ENCODE measurements around the gene ATP1A3.

DNA sequence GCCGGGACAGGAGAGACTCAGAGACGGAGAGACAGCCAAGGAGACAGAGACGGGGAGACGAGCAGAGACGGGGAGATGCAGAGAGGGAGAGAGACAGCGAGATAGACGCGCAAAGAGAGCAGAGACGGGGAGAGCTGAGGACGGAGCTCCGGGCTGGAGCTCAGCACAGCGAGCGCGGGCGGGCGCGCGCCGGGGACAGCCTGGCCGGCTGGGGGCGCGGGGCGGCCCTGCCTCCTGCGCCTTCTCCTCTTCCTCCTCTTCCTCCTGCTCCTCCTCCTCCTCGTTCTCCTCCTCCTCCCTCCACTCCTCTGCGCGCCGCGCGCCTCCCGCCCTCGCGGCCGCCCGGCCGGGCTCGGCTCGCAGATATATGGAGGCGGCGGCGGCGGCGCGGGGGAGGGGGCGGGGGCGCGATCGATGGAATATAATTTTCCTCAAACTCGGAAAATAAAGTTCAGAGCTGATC is 65.8 kb downstream of the ATP1A3 start, which contains the start of gene ERFL:
- no peak for TF ChIP-seq EZH2phosphoT487 (IDR thresholded peaks at IDR 0.05; ENCODE audit: borderline replicate concordance, low read length)
- TF ChIP-seq CTCF (conservative IDR thresholded peaks at IDR 0.05; ENCODE audit: low read depth, low read length): no peak
- no peak for TF ChIP-seq EZH2 (IDR thresholded peaks at IDR 0.05; ENCODE audit: low read length, unreplicated experiment)

Data from PC-3 (cell line).